NK-92 (cell line): Measurements from ENCODE around the gene EXOC4.
"Not testable (repeated sequence)": the region's sequence is repeated elsewhere in the genome, so short reads cannot be mapped to it uniquely, and the experiment has no call there.

Source experiments
- DNase-seq: peaks from one replicate; lab custom pipeline; 2025; ENCODE audit not compliant: unreplicated experiment; lab: John Stamatoyannopoulos, UW

EXOC4 gene

DNA sequence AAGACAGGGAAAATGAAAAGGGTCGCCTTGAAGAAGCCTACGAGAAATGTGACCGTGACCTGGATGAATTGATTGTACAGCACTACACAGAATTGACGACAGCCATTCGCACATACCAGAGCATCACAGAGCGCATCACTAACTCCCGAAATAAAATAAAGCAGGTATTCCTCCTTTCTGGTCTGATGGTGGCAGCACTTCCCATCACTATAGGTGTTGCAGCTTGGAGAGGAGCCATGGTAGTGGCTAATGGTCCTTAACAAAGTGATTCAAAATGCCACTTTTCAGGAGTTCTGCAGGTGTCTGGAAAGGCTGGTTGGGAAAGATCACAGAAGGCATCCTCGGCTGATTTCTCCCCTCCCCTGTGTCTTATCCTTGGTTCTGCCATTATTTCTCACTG lies 22.1 kb downstream of the EXOC4 start:
- no peak for DNase-seq

DNA sequence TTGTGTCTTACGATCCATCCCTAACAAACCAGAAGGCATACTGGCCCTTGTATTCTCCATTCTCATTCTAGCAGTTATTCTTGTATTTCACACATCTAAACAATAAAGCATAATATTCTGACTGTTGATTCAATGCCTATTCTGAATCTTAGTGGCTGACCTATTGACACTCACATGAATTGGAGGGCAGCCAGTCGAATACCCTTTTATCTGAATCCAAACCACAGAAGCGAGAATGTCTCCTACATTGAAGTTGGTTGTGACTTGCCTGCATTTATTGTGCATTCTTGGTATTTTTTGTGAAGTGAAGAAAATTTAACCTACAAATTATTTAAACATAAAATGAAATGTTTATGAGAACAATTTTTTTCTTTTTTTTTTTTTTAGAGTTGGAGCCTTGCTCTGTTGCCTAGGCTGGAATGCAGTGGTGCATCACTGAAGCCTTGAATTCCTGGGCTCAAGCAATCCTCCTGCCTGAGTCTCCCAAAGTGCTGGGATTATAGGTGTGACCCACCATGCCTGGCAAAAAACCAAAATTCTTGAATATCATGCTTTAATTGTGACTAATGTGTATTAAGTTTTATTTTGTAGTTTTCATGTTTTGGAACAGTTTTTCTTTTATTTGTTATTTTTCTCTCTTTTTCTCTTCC lies 22.7 kb downstream of the EXOC4 start:
- DNase-seq, result no peak

DNA sequence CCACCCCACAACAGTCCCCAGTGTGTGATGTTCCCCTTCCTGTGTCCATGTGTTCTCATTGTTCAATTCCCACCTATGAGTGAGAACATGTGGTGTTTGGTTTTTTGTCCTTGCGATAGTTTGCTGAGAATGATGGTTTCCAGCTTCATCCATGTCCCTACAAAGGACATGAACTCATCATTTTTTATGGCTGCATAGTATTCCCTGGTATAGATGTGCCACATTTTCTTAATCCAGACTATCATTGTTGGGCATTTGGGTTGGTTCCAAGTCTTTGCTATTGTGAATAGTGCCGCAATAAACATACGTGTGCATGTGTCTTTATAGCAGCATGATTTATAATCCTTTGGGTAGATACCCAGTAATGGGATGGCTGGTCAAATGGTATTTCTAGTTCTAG lies 26.1 kb downstream of the EXOC4 start:
- DNase-seq, result not testable (repeated sequence)

GRCh38 chr7:133282094-133282493 lies 29.2 kb downstream of the EXOC4 start:
- no peak for DNase-seq

GRCh38 chr7:133284092-133284491 lies 31.2 kb downstream of the EXOC4 start:
- no peak for DNase-seq

GRCh38 chr7:133288970-133289369 lies 36.1 kb downstream of the EXOC4 start:
- DNase-seq, result no peak

DNA sequence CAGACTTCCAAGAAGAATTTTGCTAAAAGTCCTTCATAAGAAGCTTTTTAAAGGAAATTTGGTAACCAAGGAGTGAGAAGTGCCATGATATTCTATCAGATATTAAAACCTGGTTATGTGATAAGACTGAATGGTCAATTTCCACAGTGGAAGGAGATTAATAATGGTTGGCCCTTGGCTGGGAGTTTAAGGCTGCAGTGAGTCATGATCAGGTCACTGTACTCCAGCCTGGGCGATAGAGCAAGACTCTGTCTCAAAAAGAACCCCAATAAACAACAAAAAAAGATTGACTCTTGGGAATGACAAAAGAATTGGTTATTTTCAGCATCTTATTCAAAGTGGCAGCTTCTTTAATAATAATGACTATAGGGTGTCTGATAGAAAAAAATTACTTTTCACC lies 37.2 kb downstream of the EXOC4 start:
- DNase-seq, result no peak

GRCh38 chr7:133290676-133291333 lies 37.9 kb downstream of the EXOC4 start:
- no peak for DNase-seq

DNA sequence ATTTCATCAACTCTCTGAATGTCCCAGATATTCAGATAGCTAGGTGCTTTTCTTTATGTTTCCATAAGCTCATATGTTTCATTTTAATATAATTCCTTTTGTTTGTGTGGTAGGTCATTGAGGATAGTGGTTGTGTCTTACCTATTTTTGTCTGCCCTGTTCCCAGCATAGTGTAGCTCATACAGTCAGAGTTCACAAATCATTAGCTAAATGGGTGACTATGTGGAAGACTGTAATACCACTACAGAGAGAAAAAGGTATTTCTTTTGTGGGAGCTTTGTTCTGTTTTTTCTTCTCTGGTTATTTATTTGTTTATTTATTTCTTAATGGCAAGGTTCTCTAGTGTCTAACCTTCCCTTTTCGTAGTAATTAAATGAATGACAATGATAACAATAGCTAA lies 39.8 kb downstream of the EXOC4 start:
- DNase-seq, result no peak

- DNase-seq, result no peak
Measured at GRCh38 chr7:133293384-133294160, 40.7 kb downstream of the EXOC4 start.

DNA sequence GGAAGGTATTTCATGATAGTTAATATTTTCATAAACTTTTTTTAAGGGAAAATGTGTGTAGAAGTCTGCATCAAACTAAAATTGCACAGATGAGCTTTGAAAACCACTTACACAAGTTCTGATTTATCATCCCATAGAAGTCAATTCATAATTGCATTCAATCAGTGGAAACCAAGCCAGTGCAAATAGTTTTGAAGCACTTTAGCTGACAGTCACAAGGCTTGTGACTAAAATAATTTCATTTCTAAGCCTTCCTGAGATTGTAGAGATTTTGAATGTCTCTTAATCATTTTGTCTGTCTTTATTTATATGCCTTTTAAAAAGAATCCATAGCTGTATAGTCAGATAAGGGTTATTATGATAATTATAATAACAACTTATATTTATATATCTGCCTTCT lies 41.4 kb downstream of the EXOC4 start:
- no peak for DNase-seq

DNA sequence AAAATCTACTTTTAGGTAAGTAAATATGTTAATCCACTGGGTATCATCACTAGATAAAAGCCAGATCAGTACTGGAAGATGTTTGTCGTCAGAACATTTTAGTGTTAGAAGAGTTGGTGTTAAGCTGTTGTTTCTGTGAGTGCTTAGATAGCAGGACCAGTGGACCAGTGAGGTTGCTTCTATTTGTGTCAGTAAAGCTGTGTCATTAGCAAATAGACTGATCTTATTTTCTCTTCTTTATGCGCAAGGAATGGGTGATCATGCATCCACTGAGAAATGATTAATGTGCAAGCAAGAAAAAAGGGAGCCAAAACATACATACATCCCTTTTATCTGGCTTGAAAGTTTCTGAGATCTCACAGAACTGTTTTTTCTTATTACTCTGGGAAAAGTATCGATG lies 42.6 kb downstream of the EXOC4 start:
- DNase-seq, result no peak

DNA sequence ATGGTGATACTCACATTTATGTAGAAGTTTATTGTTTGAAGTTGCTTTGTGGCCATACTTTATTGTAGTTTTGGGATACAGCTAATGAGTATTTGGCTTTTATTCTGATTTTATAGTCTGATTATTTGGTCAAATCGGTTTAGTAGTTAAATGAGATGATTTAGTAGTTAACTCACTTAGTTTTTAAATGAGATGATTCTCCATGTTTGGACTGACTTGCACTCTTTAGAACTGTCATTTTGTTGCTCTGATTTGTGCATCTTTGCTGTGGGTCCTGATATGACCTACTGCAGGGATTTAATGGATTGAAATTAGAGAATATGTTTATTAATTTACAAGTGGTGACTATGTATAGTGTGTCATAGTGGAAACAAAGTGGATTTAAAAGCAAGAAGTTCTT lies 44.2 kb downstream of the EXOC4 start:
- DNase-seq, result no peak

- no peak for DNase-seq
Measured at GRCh38 chr7:133298080-133298479, 45.2 kb downstream of the EXOC4 start.

- DNase-seq, result no peak
Measured at GRCh38 chr7:133299676-133300075, 46.8 kb downstream of the EXOC4 start.

DNA sequence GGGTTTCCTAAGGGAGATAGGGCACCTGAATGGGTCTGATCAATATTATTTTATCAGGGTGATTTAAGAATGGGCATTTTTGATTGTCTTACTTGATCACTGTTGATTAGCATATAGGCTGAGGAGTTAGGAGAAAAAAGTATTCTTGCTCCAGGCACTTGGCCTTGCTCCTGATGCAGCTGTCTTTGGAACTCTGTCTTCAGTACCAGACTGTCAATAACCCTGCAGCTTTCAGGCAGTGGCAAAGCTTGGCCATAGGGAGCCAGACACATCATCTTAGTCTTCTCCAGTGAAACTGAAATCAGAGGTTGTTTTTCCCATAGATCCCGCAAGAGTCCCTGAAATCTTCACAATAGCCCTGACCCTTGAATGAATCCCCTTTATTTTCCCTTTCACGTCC lies 47.2 kb downstream of the EXOC4 start:
- DNase-seq, result no peak

- no peak for DNase-seq
Measured at GRCh38 chr7:133300811-133301210, 47.9 kb downstream of the EXOC4 start.

DNA sequence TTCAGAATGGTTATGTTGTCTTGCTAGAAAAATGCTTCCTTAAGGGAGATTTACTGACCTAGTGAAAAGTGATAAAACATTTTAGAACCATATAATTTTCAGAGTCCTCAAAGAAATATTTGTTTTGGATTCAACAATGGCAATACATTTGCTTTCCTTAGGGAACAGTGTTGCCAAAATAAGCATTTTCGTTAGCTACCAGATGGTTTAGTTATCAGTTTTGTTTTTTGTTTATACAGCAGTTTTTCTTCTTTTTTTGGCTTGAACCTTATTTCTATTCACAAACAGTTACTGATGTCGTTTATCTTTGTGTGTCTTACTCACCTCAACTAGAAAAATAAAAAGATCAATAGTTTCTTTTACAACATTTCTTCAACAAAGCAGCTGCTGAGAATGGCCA lies 48.6 kb downstream of the EXOC4 start:
- DNase-seq, result no peak

- no peak for DNase-seq
Measured at GRCh38 chr7:133303372-133303771, 50.5 kb downstream of the EXOC4 start.

DNA sequence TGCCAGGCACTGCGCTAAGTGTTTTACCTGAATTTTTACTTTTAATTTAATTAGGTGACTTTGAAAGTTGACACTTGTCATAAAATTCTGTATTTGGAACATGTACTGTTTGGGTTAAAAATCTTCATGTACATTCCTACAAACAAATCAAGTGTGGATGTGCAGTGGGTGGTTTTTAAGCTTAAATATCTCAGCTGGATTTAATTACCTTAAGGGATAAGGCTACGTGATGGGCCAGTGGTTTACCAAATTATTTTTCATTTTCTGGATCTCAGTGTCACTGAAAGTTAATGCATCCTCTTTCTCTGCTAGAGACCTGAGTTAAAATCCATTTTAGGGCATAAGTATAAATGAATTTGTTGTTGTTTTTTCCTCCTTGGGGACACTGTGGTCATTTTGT lies 51.1 kb downstream of the EXOC4 start:
- DNase-seq, result no peak

GRCh38 chr7:133309333-133309732 lies 56.5 kb downstream of the EXOC4 start:
- no peak for DNase-seq

DNA sequence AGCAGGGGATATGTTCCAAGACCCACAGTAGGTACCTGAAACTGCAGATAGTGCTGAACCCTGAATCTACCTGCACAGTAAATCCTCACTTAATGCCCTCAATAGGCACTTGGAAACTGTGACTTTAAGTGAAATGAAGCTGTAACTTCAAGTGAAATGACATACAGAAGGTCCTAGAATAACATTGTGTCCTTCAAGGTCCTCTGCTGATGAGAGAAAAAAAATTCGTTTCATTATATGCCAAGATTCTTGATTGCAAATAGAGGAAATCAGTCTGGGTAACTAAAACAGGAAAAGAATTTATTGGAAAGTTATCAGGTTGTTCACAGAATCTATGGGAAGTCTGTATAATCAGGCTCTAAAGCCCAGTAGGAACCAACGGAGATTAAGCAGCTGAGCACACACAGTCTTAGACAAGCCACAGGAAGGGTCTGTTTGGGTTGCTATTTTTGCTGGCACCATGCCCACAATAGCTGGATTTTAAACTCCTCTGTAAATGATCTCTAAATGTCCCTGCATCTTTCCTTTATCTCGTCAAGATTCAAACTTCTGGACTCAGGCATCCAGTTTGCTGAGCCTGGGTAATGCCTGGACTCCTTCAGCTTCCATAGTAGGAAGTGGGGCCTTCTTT lies 57.5 kb downstream of the EXOC4 start:
- no peak for DNase-seq
